ENCODE data around the gene BHLHE41.

DNA sequence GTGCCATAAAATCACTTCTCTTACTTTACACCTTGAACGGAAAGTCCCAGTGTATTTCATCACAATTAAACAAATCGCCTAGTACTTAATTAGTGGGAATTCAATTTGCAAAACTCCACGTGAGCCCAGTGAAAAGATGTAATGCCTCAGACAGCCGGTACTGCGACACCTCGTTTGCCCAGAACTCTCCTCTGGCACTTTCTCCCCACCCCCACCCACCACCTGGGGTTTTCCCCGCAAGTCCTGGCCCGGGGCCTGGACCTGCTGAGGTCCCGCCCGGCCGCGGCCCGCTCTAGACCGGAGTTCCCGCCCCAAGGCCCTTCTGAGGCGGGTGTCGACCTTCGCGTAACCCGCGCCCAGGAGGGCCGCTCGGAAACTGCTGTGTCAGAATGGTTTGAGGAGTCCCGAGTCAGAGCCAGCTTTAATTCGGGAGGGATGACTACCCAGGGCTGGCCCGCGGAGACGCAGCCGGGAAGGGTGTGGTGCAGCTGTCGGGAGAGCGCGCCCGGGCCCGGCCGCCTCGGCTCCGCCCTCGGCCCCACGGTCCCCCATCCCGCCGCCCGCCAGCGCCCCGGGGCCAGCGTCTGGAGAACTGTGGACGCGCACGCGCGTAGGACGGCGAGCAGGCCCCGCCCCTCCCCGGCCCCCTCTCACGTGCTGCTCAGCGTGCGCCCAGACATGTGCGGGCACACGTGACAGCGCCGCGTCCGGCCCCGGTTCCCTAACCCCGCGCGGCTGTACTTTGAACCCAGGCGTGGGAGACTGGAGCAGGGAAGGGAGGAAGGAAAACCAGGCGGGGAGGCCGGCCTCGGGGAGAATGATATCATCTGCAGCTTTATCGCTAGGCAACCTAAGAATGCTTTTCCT lies 10.8 kb downstream of the BHLHE41 start:
- TF ChIP-seq POLR2A (IDR thresholded peaks at IDR 0.05): peak; percentile 93 to 96
- TF ChIP-seq, protein P1, sequence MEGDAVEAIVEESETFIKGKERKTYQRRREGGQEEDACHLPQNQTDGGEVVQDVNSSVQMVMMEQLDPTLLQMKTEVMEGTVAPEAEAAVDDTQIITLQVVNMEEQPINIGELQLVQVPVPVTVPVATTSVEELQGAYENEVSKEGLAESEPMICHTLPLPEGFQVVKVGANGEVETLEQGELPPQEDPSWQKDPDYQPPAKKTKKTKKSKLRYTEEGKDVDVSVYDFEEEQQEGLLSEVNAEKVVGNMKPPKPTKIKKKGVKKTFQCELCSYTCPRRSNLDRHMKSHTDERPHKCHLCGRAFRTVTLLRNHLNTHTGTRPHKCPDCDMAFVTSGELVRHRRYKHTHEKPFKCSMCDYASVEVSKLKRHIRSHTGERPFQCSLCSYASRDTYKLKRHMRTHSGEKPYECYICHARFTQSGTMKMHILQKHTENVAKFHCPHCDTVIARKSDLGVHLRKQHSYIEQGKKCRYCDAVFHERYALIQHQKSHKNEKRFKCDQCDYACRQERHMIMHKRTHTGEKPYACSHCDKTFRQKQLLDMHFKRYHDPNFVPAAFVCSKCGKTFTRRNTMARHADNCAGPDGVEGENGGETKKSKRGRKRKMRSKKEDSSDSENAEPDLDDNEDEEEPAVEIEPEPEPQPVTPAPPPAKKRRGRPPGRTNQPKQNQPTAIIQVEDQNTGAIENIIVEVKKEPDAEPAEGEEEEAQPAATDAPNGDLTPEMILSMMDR (IDR thresholded peaks at IDR 0.05): peak in 5 of 6 experiments; percentile 24 to 53 (median 41)

Measured in adrenal gland (tissue), 5 donors.